BE2C (cell line): ENCODE results near the gene SPON2.

ENCODE experiments used
- DNase-seq: peaks from one replicate; pipeline ENCODE4 v3.0.0-alpha.2; 2020
- H3K27me3 ChIP-seq: fragments of 250-450 bp; sonication (Bioruptor Pico); 2 replicates; pipeline ENCODE4 v1.5.1; 2020; ENCODE audit warnings: mild to moderate bottlenecking
- H3K36me3 ChIP-seq: fragments of 250-450 bp; sonication (Bioruptor Pico); 2 replicates; pipeline ENCODE4 v1.5.1; 2020; ENCODE audit warnings: mild to moderate bottlenecking
- H3K4me1 ChIP-seq: fragments of 250-450 bp; sonication (Bioruptor Pico); 2 replicates; pipeline ENCODE4 v1.5.1; 2020
- H3K4me3 ChIP-seq: 2 replicates; pipeline ENCODE4 v1.5.1; 2011; ENCODE audit warnings: low read depth, low read length
- H3K9me3 ChIP-seq: fragments of 250-450 bp; sonication (Bioruptor Pico); 2 replicates; pipeline ENCODE4 v1.5.1; 2020
- CTCF ChIP-seq: IDR thresholded peaks from 2 replicates; pipeline ENCODE4 v1.5.1; 2012; ENCODE audit warnings: mild to moderate bottlenecking, low read depth, low read length

Gene SPON2

GRCh38 chr4:1193206-1194009, 21.0 kb upstream of the SPON2 start:
- DNase-seq, result no peak
- H3K4me1 ChIP-seq, result no peaks in the 10 kb centered on the region
- no peak overlapping the region for H3K4me3 ChIP-seq
- no peak for TF ChIP-seq CTCF
- no peaks in the 10 kb centered on the region for H3K27me3 ChIP-seq
- no peaks in the 10 kb centered on the region for H3K9me3 ChIP-seq
- no peaks in the 10 kb centered on the region for H3K36me3 ChIP-seq

GRCh38 chr4:1192493-1193205, 20.3 kb upstream of the SPON2 start:
- Histone ChIP-seq H3K9me3 (no peaks in the 10 kb centered on the region), H3K36me3 (no peaks in the 10 kb centered on the region), H3K27me3 (no peaks in the 10 kb centered on the region), H3K4me1 (no peaks in the 10 kb centered on the region), H3K4me3 (no peak overlapping the region)
- no peak for TF ChIP-seq CTCF
- no peak for DNase-seq

DNA sequence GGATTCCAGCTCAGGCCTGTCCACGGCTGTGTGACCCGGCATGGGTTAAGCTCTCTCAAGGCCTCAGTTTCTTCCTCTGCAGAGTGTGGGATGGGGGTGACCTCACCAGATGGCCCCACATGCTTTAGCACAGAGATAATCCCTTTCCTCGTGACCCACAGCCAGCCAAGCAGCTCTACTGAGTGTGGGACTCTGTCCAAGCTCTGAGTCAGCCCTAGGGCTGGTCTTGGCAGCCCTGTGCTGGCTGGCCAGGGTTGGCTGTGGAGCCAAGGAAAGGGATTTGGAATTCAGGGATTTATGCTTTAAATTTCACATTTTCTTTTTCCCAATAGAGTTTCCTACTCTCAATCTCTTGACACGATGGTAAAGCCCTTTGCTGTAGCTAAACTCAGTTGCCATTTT, 19.7 kb upstream of the SPON2 start:
- H3K9me3 ChIP-seq, result no peaks in the 10 kb centered on the region
- no peaks in the 10 kb centered on the region for H3K4me1 ChIP-seq
- H3K27me3 ChIP-seq, result no peaks in the 10 kb centered on the region
- no peak overlapping the region for H3K4me3 ChIP-seq
- TF ChIP-seq CTCF, result no peak
- H3K36me3 ChIP-seq, result no peaks in the 10 kb centered on the region
- DNase-seq, result peak; percentile 38

DNA sequence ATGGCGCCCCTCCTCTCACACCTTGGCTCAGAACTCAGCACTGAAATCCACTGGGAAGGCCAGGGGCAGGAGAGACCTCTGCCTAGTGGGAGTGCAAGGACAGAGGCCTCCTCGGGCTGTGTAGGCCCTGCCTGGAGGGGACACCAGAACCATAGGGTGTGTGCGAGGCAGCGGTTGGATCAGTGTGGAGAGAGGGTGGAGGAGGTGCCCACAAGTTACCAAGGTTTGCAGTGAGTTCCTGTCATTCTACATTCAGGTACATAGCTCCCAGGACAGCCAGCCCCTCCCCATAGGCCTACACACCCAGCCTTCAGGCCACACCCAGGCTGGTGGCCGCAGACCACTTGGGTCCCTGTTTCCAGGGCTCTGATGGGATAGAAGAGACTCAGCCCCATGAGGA, 19.2 kb upstream of the SPON2 start:
- TF ChIP-seq CTCF, result no peak
- Histone ChIP-seq H3K4me1 (no peaks in the 10 kb centered on the region), H3K27me3 (no peaks in the 10 kb centered on the region), H3K4me3 (no peak overlapping the region), H3K36me3 (no peaks in the 10 kb centered on the region), H3K9me3 (no peaks in the 10 kb centered on the region)
- no peak for DNase-seq

DNA sequence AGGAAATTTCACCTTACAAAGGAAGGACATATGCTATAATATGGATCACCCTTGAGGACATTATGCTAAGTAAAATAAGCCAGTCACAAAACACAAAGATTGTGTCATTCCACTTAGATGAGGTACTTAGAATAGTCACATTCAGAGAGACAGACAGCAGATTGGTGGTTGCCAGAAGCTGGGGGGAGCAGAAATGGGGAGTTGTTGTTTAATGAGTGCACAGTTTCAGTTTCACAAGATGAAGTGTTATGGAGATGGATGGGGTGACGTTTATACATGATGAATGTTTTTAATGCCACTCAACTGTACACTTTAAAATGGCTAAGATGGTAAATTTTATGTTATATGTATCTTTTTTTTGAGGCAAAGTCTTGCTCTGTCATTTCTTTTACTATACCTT, 14.8 kb upstream of the SPON2 start:
- Histone ChIP-seq H3K4me3 (no peak overlapping the region), H3K36me3 (no peaks in the 10 kb centered on the region), H3K4me1 (no peaks in the 10 kb centered on the region), H3K27me3 (peaks cover 9% of the 10 kb centered on the region), H3K9me3 (no peaks in the 10 kb centered on the region)
- TF ChIP-seq CTCF, result no peak
- no peak for DNase-seq

- Histone ChIP-seq H3K36me3 (no peaks in the 10 kb centered on the region), H3K27me3 (peaks cover 21% of the 10 kb centered on the region), H3K4me3 (no peak overlapping the region), H3K9me3 (no peaks in the 10 kb centered on the region), H3K4me1 (no peaks in the 10 kb centered on the region)
- no peak for DNase-seq
- no peak for TF ChIP-seq CTCF
Observed at GRCh38 chr4:1183985-1184773, 11.8 kb upstream of the SPON2 start.
